Hepatocyte (in vitro differentiated cells): Measurements from ENCODE around the gene FOXR1. TPM values are rescaled to one million over a fixed set of nuclear protein-coding genes. Genes with fewer than 3 reads are reported as not detected.

ENCODE experiments used
- DNase-seq: peaks from one replicate; pipeline ENCODE4 v3.0.0-alpha.2; 2016; ENCODE audit warnings: low spot score
- H2AFZ ChIP-seq: fragments of 200-600 bp; sonication (generic); 2 replicates; pipeline ENCODE4 v1.6.0; 2016; ENCODE audit warnings: antibody characterized with exemption, mild to moderate bottlenecking
- H3K27ac ChIP-seq: fragments of 200-600 bp; sonication (generic); 2 replicates; pipeline ENCODE4 v1.5.1; 2016; ENCODE audit warnings: mild to moderate bottlenecking
- H3K27me3 ChIP-seq: fragments of 200-600 bp; sonication (generic); 2 replicates; pipeline ENCODE4 v1.6.1; 2016
- H3K36me3 ChIP-seq: fragments of 200-600 bp; sonication (generic); replicated peaks from 2 replicates; pipeline ENCODE4 v1.5.1; 2016; ENCODE audit warnings: low read depth; ENCODE audit not compliant: insufficient read depth
- H3K4me1 ChIP-seq: fragments of 200-600 bp; sonication (generic); 2 replicates; pipeline ENCODE4 v1.5.1; 2016; ENCODE audit warnings: mild to moderate bottlenecking, moderate library complexity; ENCODE audit not compliant: insufficient read depth
- H3K4me2 ChIP-seq: fragments of 200-600 bp; sonication (generic); 2 replicates; pipeline ENCODE4 v1.6.0; 2016
- H3K4me3 ChIP-seq: fragments of 200-600 bp; sonication (generic); 2 replicates; pipeline ENCODE4 v1.5.1; 2016; ENCODE audit warnings: mild to moderate bottlenecking
- H3K79me2 ChIP-seq: fragments of 200-600 bp; sonication (generic); 2 replicates; pipeline ENCODE4 v1.6.0; 2017; ENCODE audit warnings: mild to moderate bottlenecking
- H3K9me2 ChIP-seq: fragments of 200-600 bp; sonication (generic); replicated peaks from 2 replicates; pipeline ENCODE4 v1.6.0; 2017; ENCODE audit warnings: mild to moderate bottlenecking; ENCODE audit not compliant: insufficient read depth
- H3K9me3 ChIP-seq: fragments of 200-600 bp; sonication (generic); 2 replicates; pipeline ENCODE4 v1.5.1; 2016; ENCODE audit warnings: low read depth, mild to moderate bottlenecking
- H4K20me1 ChIP-seq: fragments of 200-600 bp; sonication (generic); 2 replicates; pipeline ENCODE4 v1.6.0; 2016; ENCODE audit warnings: mild to moderate bottlenecking; ENCODE audit not compliant: insufficient read depth, poor library complexity, severe bottlenecking
- CTCF ChIP-seq: fragments of 200-600 bp; sonication (generic); IDR thresholded peaks from 2 replicates; pipeline ENCODE4 v1.5.1; 2016; ENCODE audit warnings: antibody characterized with exemption, mild to moderate bottlenecking; ENCODE audit not compliant: poor library complexity
- EZH2 ChIP-seq: fragments of 200-600 bp; sonication (generic); IDR thresholded peaks from 2 replicates; pipeline ENCODE4 v1.6.1; 2016; ENCODE audit warnings: antibody characterized with exemption, mild to moderate bottlenecking, borderline replicate concordance
- EZH2phosphoT487 ChIP-seq: fragments of 200-600 bp; sonication (generic); IDR thresholded peaks from one replicate; pipeline ENCODE4 v1.6.1; 2018; ENCODE audit warnings: antibody characterized with exemption, mild to moderate bottlenecking, low read depth, moderate library complexity; ENCODE audit not compliant: unreplicated experiment, severe bottlenecking
- WGBS: methylation state at CpG from one replicate; pipeline ENCODE4 v1.1.6; 2016; ENCODE audit warnings: low lambda C conversion rate; ENCODE audit errors: missing lambda C conversion rate; 5-methylcytosine and 5-hydroxymethylcytosine counted together
- polyA plus RNA-seq: library from polyadenylated mRNA; unstranded; fragments of >200 nt; fragmentation: Nextera tagmentation; extraction: Ambion mirVana; gene quantifications from 2 replicates; pipeline ENCODE4 v1.2.1, GENCODE V29; 2016
- total RNA-seq: library from RNA; depleted of rRNA; stranded (reverse); fragments of >200 nt; gene quantifications from 2 replicates; pipeline ENCODE4 v1.2.3, GENCODE V29; 2014

FOXR1 gene
- total and polyA plus RNA-seq, 2 experiments from 2014 or later, result not detected

- Histone ChIP-seq H3K27me3 (no peaks in the 10 kb centered on the region), H3K4me2 (peak overlapping the region; percentile 98), H3K79me2 (peaks cover 61% of the 10 kb centered on the region), H3K9me2 (no peaks in the 10 kb centered on the region), H4K20me1 (no peaks in the 10 kb centered on the region), H3K4me3 (no peak overlapping the region), H3K9me3 (no peaks in the 10 kb centered on the region), H2AFZ (no peak overlapping the region), H3K36me3 (no peaks in the 10 kb centered on the region), H3K4me1 (peaks cover 68% of the 10 kb centered on the region), H3K27ac (peak overlapping the region; percentile 67)
- no peak for DNase-seq
- TF ChIP-seq EZH2, result no peak
- TF ChIP-seq CTCF, result no peak
- TF ChIP-seq EZH2phosphoT487, result no peak
Observed at GRCh38 chr11:119023741-119024140, 52.2 kb downstream of the FOXR1 start.

GRCh38 chr11:119024430-119025098 is 53.0 kb downstream of the FOXR1 start:
- no peak for DNase-seq
- no peaks in the 10 kb centered on the region for H4K20me1 ChIP-seq
- H3K9me3 ChIP-seq, result no peaks in the 10 kb centered on the region
- no peaks in the 10 kb centered on the region for H3K36me3 ChIP-seq
- H3K4me3 ChIP-seq, result no peak overlapping the region
- WGBS, result 58% methylated on average over 15 of the region's 15 CpGs
- H3K4me2 ChIP-seq, result peak overlapping the region; percentile 98
- TF ChIP-seq EZH2phosphoT487, result no peak
- no peak for TF ChIP-seq EZH2
- H3K9me2 ChIP-seq, result no peaks in the 10 kb centered on the region
- H2AFZ ChIP-seq, result no peak overlapping the region
- H3K27me3 ChIP-seq, result no peaks in the 10 kb centered on the region
- H3K27ac ChIP-seq, result peak overlapping the region; percentile 67
- peaks cover 72% of the 10 kb centered on the region for H3K4me1 ChIP-seq
- H3K79me2 ChIP-seq, result peaks cover 58% of the 10 kb centered on the region

- DNase-seq, result no peak
- Histone ChIP-seq H3K27ac (peak overlapping the region; percentile 67), H3K36me3 (no peaks in the 10 kb centered on the region), H3K27me3 (no peaks in the 10 kb centered on the region), H3K9me3 (no peaks in the 10 kb centered on the region), H2AFZ (no peak overlapping the region), H3K4me3 (no peak overlapping the region), H4K20me1 (no peaks in the 10 kb centered on the region), H3K79me2 (peaks cover 58% of the 10 kb centered on the region), H3K9me2 (no peaks in the 10 kb centered on the region), H3K4me1 (peaks cover 72% of the 10 kb centered on the region), H3K4me2 (peak overlapping the region; percentile 98)
- no peak for TF ChIP-seq CTCF
- TF ChIP-seq EZH2phosphoT487, result no peak
- no peak for TF ChIP-seq EZH2
- WGBS, result 76% methylated on average over 5 of the region's 5 CpGs
Observed at GRCh38 chr11:119025099-119025473, 53.5 kb downstream of the FOXR1 start.

GRCh38 chr11:119025541-119025940 is 54.0 kb downstream of the FOXR1 start:
- TF ChIP-seq CTCF, result no peak
- no peak for TF ChIP-seq EZH2
- no peak for TF ChIP-seq EZH2phosphoT487
- Histone ChIP-seq H3K4me1 (peaks cover 71% of the 10 kb centered on the region), H2AFZ (no peak overlapping the region), H3K4me3 (no peak overlapping the region), H3K9me3 (no peaks in the 10 kb centered on the region), H3K27me3 (no peaks in the 10 kb centered on the region), H3K4me2 (peak overlapping the region; percentile 98), H3K9me2 (no peaks in the 10 kb centered on the region), H4K20me1 (no peaks in the 10 kb centered on the region), H3K36me3 (no peaks in the 10 kb centered on the region), H3K79me2 (peaks cover 58% of the 10 kb centered on the region), H3K27ac (peak overlapping the region; percentile 67)
- WGBS, result 76% methylated on average over 5 of the region's 5 CpGs
- no peak for DNase-seq
